Heart left ventricle (tissue), 16 donors: ENCODE results near the gene ADCY5. TPM values are rescaled to one million over a fixed set of nuclear protein-coding genes. Genes with fewer than 3 reads are reported as not detected.

ENCODE experiments used
- ATAC-seq, 4 donors: fragments of 200-7000 bp; cut with Tn5 transposase; one replicate each; pipeline ENCODE4 v1.9.1; 2020 to 2022; ENCODE audit warnings: moderate library complexity in 4 of 4, mild to moderate bottlenecking in 3 of 4, moderate number of reproducible peaks in 1 of 4
- DNase-seq, 5 donors: peaks; one replicate each; pipeline ENCODE4 v3.0.0-alpha.2; 2020
- H3K27ac ChIP-seq, 12 donors: fragments of 200-600 bp; sonication (generic) in 4 of 12; one replicate each; pipeline versions ENCODE4 v1.5.0 to v1.8.0; 2016 to 2022; ENCODE audit warnings: mild to moderate bottlenecking in 2 of 12
- H3K27me3 ChIP-seq, 9 donors: fragments of 200-600 bp; sonication (generic) in 2 of 9; one replicate each; pipeline versions ENCODE4 v1.5.1 to v1.8.0; 2016 to 2022; ENCODE audit warnings: mild to moderate bottlenecking in 3 of 9
- H3K36me3 ChIP-seq, 9 donors: fragments of 200-600 bp; sonication (generic) in 2 of 9; one replicate each; pipeline versions ENCODE4 v1.5.0 to v1.8.0; 2018 to 2022; ENCODE audit warnings: mild to moderate bottlenecking in 2 of 9
- H3K4me1 ChIP-seq, 12 donors: fragments of 200-600 bp; sonication (generic) in 4 of 12; one replicate each; pipeline versions ENCODE4 v1.5.0 to v1.8.0; 2016 to 2022; ENCODE audit warnings: mild to moderate bottlenecking in 3 of 12
- H3K4me3 ChIP-seq, 12 donors: fragments of 200-600 bp; sonication (generic) in 4 of 12; one replicate each; pipeline versions ENCODE4 v1.5.0 to v1.8.0; 2017 to 2022; ENCODE audit warnings: mild to moderate bottlenecking in 9 of 12, moderate library complexity in 4 of 12
- H3K9me3 ChIP-seq, 12 donors: fragments of 200-600 bp; sonication (generic) in 4 of 12; one replicate each; pipeline versions ENCODE4 v1.5.0 to v1.8.0; 2016 to 2022; ENCODE audit warnings: mild to moderate bottlenecking in 1 of 12
- POLR2A ChIP-seq, 2 donors: fragments of 450-650 bp; IDR thresholded peaks; one replicate each; pipeline ENCODE4 v1.6.1; 2017; ENCODE audit warnings: antibody characterized with exemption in 2 of 2, mild to moderate bottlenecking in 2 of 2, moderate library complexity in 2 of 2
- WGBS, 4 donors: extraction: QIAGEN DNeasy Blood & Tissue Kit in 2 of 4; methylation state at CpG; one replicate each; pipeline versions ENCODE4 v1.1.5 to v1.1.7; 2013 to 2018; 5-methylcytosine and 5-hydroxymethylcytosine counted together
- intact Hi-C, 10 donors: fragments of 100-400 bp; cut with DNase I; formaldehyde crosslinking; loops; one replicate each; pipeline versions ENCODE4 v1.11.1 to v1.14.2; 2022
- polyA plus RNA-seq, 2 donors: library from polyadenylated mRNA; stranded (reverse); fragments of 200-250 nt; gene quantifications; one replicate each; pipeline ENCODE4 v1.2.3, GENCODE V29; 2013
- total RNA-seq, 9 donors: library from RNA; depleted of rRNA in 2 of 9; stranded (reverse); fragments of >200 nt in 2 of 9; fragmentation: NEBNext Ultra II Directional in 3 of 9; extraction: Animal tissue kit (Norgen Biotek cat#: 25700) in 3 of 9; gene quantifications; one replicate each; pipeline versions ENCODE4 v1.1.0 to v1.2.4, GENCODE V29; 2016 to 2023
- TF ChIP-seq, protein P1 (sequence below), 12 donors: fragments of 200-600 bp; sonication (generic) in 4 of 12; IDR thresholded peaks; one replicate each; pipeline versions ENCODE4 v1.5.0 to v1.8.0; 2018 to 2022; ENCODE audit warnings: antibody characterized with exemption in 12 of 12, mild to moderate bottlenecking in 5 of 12
- donor health status: ischemic (EF 13 %, LVEDD 7.1; RV severe dilation, severe dysfunction).
- donor health status: healthy with polysubstance abuse.
- donor health status: DM: no; HTN: yes; CAD: no.
- donor health status: DM: no; HTN: no; CAD: no.
- donor health status: ischemic (EF 25% LVEDD 6.9; RV normal size, moderate dysfunction).
- donor health status: ischemic (EF 25% LVEDD 5.7; RV mildly dilated, moderate dysfunction).
- donor health status: healthy.
- donor health status: DM: yes; HTN: yes; CAD: no.
- donor health status: ischemic (EF 35%, LVEDD 5.7; RV mildly dilated, moderate dysfunction).
- donor health status: nonischemic (EF 11% LVEDD 7.7; RV severe dilation, severe dysfunction).
- donor health status: DM: yes; HTN: yes; CAD: no.
- donor health status: PGD.
- donor health status: ischemic (EF 29% LVEDD 5.4; RV normal size, mild dysfunction).
- donor health status: nonischemic (EF 23%, LVEDD 6.1; RV moderate dilation, normal function).

The ADCY5 gene
- total and polyA plus RNA-seq, 11 donors, result 78.5 to 276 (median 167) TPM

DNA sequence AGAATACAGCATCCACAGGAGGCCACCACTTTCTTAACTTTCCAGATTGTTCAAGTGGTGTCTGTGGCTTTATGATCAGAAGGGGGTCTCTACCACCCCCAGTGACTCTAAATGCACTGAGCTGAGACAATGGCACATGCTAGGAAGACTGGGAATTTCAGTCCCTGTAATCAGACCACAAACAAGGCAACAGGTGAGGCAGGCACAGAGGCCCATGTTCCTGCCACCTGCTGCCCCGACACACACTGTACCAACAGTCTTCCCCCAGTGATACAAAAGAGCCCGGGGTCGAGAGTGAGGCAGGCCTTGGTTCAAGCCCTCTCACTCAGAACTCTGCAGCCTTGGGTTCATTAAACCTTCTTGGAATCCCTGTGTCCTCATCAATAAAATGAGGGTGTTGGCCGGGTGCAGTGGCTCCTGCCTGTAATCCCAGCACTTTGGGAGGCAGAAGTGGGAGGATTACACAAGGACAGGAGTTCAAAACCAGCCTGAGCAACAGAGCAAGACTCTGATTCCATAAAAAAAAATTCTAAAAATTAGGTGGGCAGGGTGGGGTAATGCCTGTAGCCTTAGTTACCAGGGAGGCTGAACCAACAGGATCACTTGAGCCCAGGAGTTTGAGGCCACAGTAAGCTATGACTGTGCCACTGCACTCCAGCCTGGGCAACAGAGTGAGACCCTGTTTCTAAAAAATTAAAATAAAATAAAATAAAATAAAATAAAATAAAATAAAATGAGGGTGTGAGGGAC, 55.8 kb downstream of the ADCY5 start:
- no peak for TF ChIP-seq POLR2A (IDR thresholded peaks at IDR 0.05)
- TF ChIP-seq, protein P1, sequence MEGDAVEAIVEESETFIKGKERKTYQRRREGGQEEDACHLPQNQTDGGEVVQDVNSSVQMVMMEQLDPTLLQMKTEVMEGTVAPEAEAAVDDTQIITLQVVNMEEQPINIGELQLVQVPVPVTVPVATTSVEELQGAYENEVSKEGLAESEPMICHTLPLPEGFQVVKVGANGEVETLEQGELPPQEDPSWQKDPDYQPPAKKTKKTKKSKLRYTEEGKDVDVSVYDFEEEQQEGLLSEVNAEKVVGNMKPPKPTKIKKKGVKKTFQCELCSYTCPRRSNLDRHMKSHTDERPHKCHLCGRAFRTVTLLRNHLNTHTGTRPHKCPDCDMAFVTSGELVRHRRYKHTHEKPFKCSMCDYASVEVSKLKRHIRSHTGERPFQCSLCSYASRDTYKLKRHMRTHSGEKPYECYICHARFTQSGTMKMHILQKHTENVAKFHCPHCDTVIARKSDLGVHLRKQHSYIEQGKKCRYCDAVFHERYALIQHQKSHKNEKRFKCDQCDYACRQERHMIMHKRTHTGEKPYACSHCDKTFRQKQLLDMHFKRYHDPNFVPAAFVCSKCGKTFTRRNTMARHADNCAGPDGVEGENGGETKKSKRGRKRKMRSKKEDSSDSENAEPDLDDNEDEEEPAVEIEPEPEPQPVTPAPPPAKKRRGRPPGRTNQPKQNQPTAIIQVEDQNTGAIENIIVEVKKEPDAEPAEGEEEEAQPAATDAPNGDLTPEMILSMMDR (IDR thresholded peaks at IDR 0.05), result no peak
- Histone ChIP-seq H3K27ac (peak overlapping the region in 11 of 12 donors; percentile 34 to 94 (median 90)), H3K4me1 (peaks cover 4 to 95% (median 55%) of the 10 kb centered on the region in 12 donors), H3K36me3 (no peaks in the 10 kb centered on the region), H3K27me3 (no peaks in the 10 kb centered on the region), H3K4me3 (no peak overlapping the region), H3K9me3 (no peaks in the 10 kb centered on the region)
- WGBS, 4 donors, result 61 to 71% (median 69%) methylated on average over 4 of the region's 4 CpGs
- intact Hi-C loops, result no loop called here
- ATAC-seq (no peak), DNase-seq (peak in 3 of 5 donors; percentile 10 to 12 (median 11))

DNA sequence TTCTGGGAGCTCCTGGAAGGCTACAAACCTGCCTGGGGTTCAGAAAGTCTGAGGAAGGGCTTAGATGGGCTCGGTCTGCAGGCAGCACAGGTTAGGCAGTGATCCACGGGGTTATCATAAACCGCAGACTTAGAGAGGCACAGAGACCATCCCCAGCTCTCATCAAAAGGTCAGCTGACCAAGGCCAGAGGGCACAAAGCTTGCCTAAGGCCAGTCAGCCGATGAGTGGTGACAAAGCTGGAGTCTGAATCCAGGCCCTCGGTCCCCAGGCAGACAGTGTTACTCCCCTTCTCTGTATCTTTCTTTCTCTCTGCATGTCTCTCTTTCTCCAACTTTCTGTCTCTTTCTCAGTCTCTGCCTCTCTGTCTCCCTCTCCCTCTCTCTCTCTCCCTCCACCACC, 56.5 kb downstream of the ADCY5 start:
- 43 to 54% (median 45%) methylated on average over 5 of the region's 5 CpGs for WGBS, 4 donors
- no peaks in the 10 kb centered on the region for H3K9me3 ChIP-seq
- no peak overlapping the region for H3K4me3 ChIP-seq
- no peaks in the 10 kb centered on the region for H3K27me3 ChIP-seq
- H3K27ac ChIP-seq, result peak overlapping the region in 11 of 12 donors; percentile 60 to 94 (median 90)
- no peak for ATAC-seq
- no peaks in the 10 kb centered on the region for H3K36me3 ChIP-seq
- intact Hi-C loops, result no loop called here
- peaks cover 4 to 95% (median 56%) of the 10 kb centered on the region in 12 donors for H3K4me1 ChIP-seq
- DNase-seq, result peak in 3 of 5 donors; percentile 23 to 26 (median 23)
- no peak for TF ChIP-seq POLR2A (IDR thresholded peaks at IDR 0.05)
- TF ChIP-seq, protein P1 (IDR thresholded peaks at IDR 0.05), result no peak

DNA sequence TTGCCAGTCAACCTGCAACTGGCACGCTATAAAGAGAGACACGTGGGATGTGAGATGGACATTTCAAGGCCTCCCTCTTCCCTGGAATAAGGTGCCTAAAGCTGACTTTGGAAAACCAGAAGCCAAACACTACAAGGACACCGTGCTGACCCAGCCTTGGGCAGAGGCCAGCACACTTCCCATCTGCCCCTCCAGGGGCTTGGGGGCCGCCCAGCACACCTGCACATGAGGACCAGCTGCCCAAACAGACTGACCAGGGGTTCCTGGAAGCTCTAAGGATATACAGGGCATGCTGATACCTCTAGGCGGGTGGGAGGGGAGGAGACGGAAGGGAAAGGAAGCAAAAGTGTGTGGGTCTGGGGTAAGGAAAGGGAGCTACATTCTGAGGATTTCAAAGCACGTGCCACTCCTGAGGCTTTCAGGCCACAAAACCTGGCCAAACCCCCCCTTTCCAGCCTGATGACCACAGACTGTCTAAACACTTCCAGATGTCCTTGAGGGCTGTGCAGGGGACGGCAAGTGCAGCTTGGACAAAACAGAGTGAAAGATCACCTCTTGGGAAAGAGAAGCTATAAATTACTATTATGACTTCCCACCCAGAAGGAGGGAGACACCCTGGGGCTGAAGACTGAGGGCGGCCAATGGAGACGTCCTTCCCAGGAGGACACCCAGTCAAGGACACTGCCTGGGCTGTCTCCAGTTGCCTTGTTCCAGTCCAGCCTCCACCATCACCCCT, 57.9 kb downstream of the ADCY5 start:
- Histone ChIP-seq H3K36me3 (no peaks in the 10 kb centered on the region), H3K27me3 (no peaks in the 10 kb centered on the region), H3K27ac (peak overlapping the region; percentile 60 to 94 (median 88)), H3K4me1 (peaks cover 4 to 98% (median 62%) of the 10 kb centered on the region in 12 donors), H3K9me3 (no peaks in the 10 kb centered on the region), H3K4me3 (no peak overlapping the region)
- DNase-seq (peak in 3 of 5 donors; percentile 32 to 35 (median 33)), ATAC-seq (peak in 2 of 4 donors; percentile 5 to 21)
- 45 to 60% (median 52%) methylated on average over 10 of the region's 10 CpGs for WGBS, 4 donors
- intact Hi-C loops, result no loop called here
- no peak for TF ChIP-seq POLR2A (IDR thresholded peaks at IDR 0.05)
- TF ChIP-seq, protein P1 (IDR thresholded peaks at IDR 0.05), result no peak

DNA sequence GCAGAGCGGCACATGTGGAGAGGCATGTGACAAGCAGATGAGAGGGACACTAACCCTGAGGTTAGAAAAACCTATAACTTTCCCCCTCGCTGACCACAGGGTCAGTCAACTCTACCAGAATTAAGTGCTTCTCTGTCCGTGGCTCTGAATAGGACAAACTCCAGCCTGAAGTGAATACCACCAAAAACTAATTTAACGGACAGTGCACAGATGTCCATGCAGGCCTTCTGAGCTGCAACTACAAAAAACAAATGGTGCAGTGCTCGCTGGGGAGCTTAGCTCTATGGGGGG, 59.3 kb downstream of the ADCY5 start:
- Histone ChIP-seq H3K9me3 (no peaks in the 10 kb centered on the region), H3K4me1 (peaks cover 4 to 100% (median 60%) of the 10 kb centered on the region in 12 donors), H3K27me3 (no peaks in the 10 kb centered on the region), H3K27ac (peak overlapping the region in 11 of 12 donors; percentile 74 to 94 (median 90)), H3K36me3 (no peaks in the 10 kb centered on the region), H3K4me3 (no peak overlapping the region)
- ATAC-seq, result no peak
- no peak for DNase-seq
- WGBS, 4 donors, result 70 to 78% (median 76%) methylated on average over 5 of the region's 5 CpGs
- intact Hi-C loops, result loop anchor here in 1 of 10 donors (5.0 kb wide), 1 partner anchor 58 kb away; the partner anchor contains the start of gene ADCY5
- TF ChIP-seq, protein P1 (IDR thresholded peaks at IDR 0.05), result no peak
- TF ChIP-seq POLR2A (IDR thresholded peaks at IDR 0.05), result no peak
